Posterior cingulate gyrus (tissue), 11 donors: ENCODE results near the gene GNB3.

Experiments used
- DNase-seq, 10 donors: peaks; one replicate each; pipeline versions ENCODE4 v3.0.0 to v3.0.0-alpha.2; 2020 to 2021; ENCODE audit warnings: mixed read lengths in 3 of 10
- intact Hi-C: fragments of 100-400 bp; cut with DNase I; formaldehyde crosslinking; loops from one replicate; pipeline ENCODE4 v1.15.1; 2023

The GNB3 gene

GRCh38 chr12:6833189-6833890 is 7.4 kb upstream of the GNB3 start:
- no peak for DNase-seq
- intact Hi-C loops: no loop called here

GRCh38 chr12:6834254-6834653 is 6.5 kb upstream of the GNB3 start:
- no peak for DNase-seq
- intact Hi-C loops: no loop called here

- DNase-seq: no peak
- intact Hi-C loops: no loop called here
These were observed 5.9 kb upstream of the GNB3 start for GRCh38 chr12:6834873-6835272.

GRCh38 chr12:6836851-6837250 is 3.9 kb upstream of the GNB3 start:
- intact Hi-C loops: no loop called here
- peak in 1 of 10 donors; percentile 73 for DNase-seq

- DNase-seq: peak in 1 of 10 donors; percentile 71
- intact Hi-C loops: no loop called here
These were observed 3.2 kb upstream of the GNB3 start for GRCh38 chr12:6837370-6838060.

GRCh38 chr12:6838854-6839253 is 1.9 kb upstream of the GNB3 start:
- intact Hi-C loops: no loop called here
- peak in 1 of 10 donors; percentile 30 for DNase-seq

GRCh38 chr12:6839482-6840201 is 1.1 kb upstream of the GNB3 start:
- DNase-seq: peak in 2 of 10 donors; percentile 68 to 77

GRCh38 chr12:6840330-6840729 is 395 bp upstream of the GNB3 start:
- DNase-seq: no peak
- intact Hi-C loops: no loop called here

More at GRCh38 chr12:6839482-6840201, 1.1 kb upstream of the GNB3 start:
- intact Hi-C loops: no loop called here

GRCh38 chr12:6842075-6842474 is 1.4 kb downstream of the GNB3 start:
- intact Hi-C loops: no loop called here
- DNase-seq: peak in 1 of 10 donors; percentile 44

GRCh38 chr12:6843118-6843902 is 2.6 kb downstream of the GNB3 start:
- DNase-seq: peak in 1 of 10 donors; percentile 64
- intact Hi-C loops: no loop called here

- intact Hi-C loops: no loop called here
- DNase-seq: peak in 1 of 10 donors; percentile 54
These were observed 4.7 kb downstream of the GNB3 start for GRCh38 chr12:6845395-6845794.

- peak in 1 of 10 donors; percentile 25 for DNase-seq
- intact Hi-C loops: no loop called here
These were observed 5.7 kb downstream of the GNB3 start for GRCh38 chr12:6846316-6846869.

- no peak for DNase-seq
- intact Hi-C loops: no loop called here
These were observed 7.0 kb downstream of the GNB3 start for GRCh38 chr12:6847676-6848075.

- peak in 1 of 10 donors; percentile 19 for DNase-seq
- intact Hi-C loops: no loop called here
These were observed 8.7 kb downstream of the GNB3 start for GRCh38 chr12:6849427-6849826.

- peak in 1 of 10 donors; percentile 75 for DNase-seq
These were observed 9.3 kb downstream of the GNB3 start for GRCh38 chr12:6849976-6850560.

GRCh38 chr12:6850796-6851152 is 10.0 kb downstream of the GNB3 start:
- intact Hi-C loops: no loop called here

More at GRCh38 chr12:6849976-6850560, 9.3 kb downstream of the GNB3 start:
- intact Hi-C loops: no loop called here

GRCh38 chr12:6851153-6851920 is 10.6 kb downstream of the GNB3 start, which contains the start of gene CDCA3:
CDCA3 (minus strand) TSS chr12:6851286; CDS start chr12:6850952, 334 bp downstream.
- intact Hi-C loops: no loop called here
- peak; percentile 88 to 99 (median 94) for DNase-seq

More at GRCh38 chr12:6850796-6851152, 10.0 kb downstream of the GNB3 start:
- DNase-seq: peak in 3 of 10 donors; percentile 65 to 84 (median 82)

- DNase-seq: peak; percentile 97 to 100 (median 100)
- intact Hi-C loops: no loop called here
These were observed 11.4 kb downstream of the GNB3 start, which contains the start of gene USP5 for GRCh38 chr12:6851921-6852650. USP5 (plus strand) TSS chr12:6852150; CDS start chr12:6852180, 30 bp downstream.
